SK-N-SH (cell line): ENCODE data around the gene NAGK. TPM values are rescaled to one million over a fixed set of nuclear protein-coding genes. Genes with fewer than 3 reads are reported as not detected.

Experiments used
- polyA plus RNA-seq, 3 experiments: library from polyadenylated mRNA; depleted of rRNA; stranded (reverse); fragments of >200 nt; gene quantifications; 2 replicates each; pipeline ENCODE4 v1.2.3, GENCODE V29; 2012

NAGK gene
- polyA plus RNA-seq, 1 of the 3 experiments (the other 2 are of a cell fraction): 83.6 TPM

Other genes starting within 250 kb of the NAGK start
- 0.12 and 0.21 TPM in 2 replicates for gene CLEC4F, start 248.0 kb upstream of the NAGK start, polyA plus RNA-seq (2012; rRNA removed)
- gene CD207, start 232.8 kb upstream of the NAGK start, polyA plus RNA-seq (2012; rRNA removed): 0.33 and 0.62 TPM in 2 replicates
- 4.3 and 4.4 TPM in 2 replicates for gene VAX2, start 168.1 kb upstream of the NAGK start, polyA plus RNA-seq (2012; rRNA removed)
- 4.9 and 6.1 TPM in 2 replicates for gene ATP6V1B1, start 132.7 kb upstream of the NAGK start, polyA plus RNA-seq (2012; rRNA removed)
- gene ANKRD53, start 90.0 kb upstream of the NAGK start, polyA plus RNA-seq (2012; rRNA removed): 0.29 and 0.58 TPM in 2 replicates
- 44.3 and 58.7 TPM in 2 replicates for gene TEX261, start 73.8 kb upstream of the NAGK start, polyA plus RNA-seq (2012; rRNA removed)
- 6.2 and 7.5 TPM in 2 replicates for gene MCEE, start 61.6 kb downstream of the NAGK start, polyA plus RNA-seq (2012; rRNA removed)
- gene MPHOSPH10, start 62.0 kb downstream of the NAGK start, polyA plus RNA-seq (2012; rRNA removed): 8.7 and 9.2 TPM in 2 replicates
- gene PAIP2B, start 158.5 kb downstream of the NAGK start, polyA plus RNA-seq (2012; rRNA removed): 0.20 and 0.23 TPM in 2 replicates